Caco-2 (cell line): Measurements from ENCODE around the gene HIVEP3. TPM values are rescaled to one million over a fixed set of nuclear protein-coding genes. Genes with fewer than 3 reads are reported as not detected.

ENCODE experiments used
- BruUV-seq: library from RNA; stranded (reverse); fragments of 400-500 nt; replicated peaks from 2 replicates; lab custom pipeline; 2021; lab: Mats Ljungman, UMichigan
- CTCF ChIA-PET: fragments of 300-600 bp; sonication (Branson Sonifier 250); formaldehyde crosslinking; loops from one replicate; lab custom pipeline; 2022; ENCODE audit warnings: antibody characterized with exemption; lab: Charles Lee
- POLR2A ChIA-PET: fragments of 300-600 bp; sonication (Branson Sonifier 250); formaldehyde crosslinking; loops from one replicate; lab custom pipeline; 2022; ENCODE audit warnings: antibody characterized with exemption; lab: Charles Lee
- DNase-seq, 2 experiments: peaks; one replicate each; pipeline versions ENCODE4 v3.0.0 to v3.0.0-alpha.2; 2020 to 2022
- H3K27me3 ChIP-seq: replicated peaks from 2 replicates; pipeline ENCODE4 v1.6.0; 2011; ENCODE audit warnings: low read length; ENCODE audit not compliant: control insufficient read depth, insufficient read depth
- H3K36me3 ChIP-seq: 2 replicates; pipeline ENCODE4 v1.5.1; 2011; ENCODE audit warnings: low read length; ENCODE audit not compliant: control insufficient read depth, insufficient read depth
- H3K4me1 ChIP-seq: fragments of 250-450 bp; sonication (Bioruptor Pico); 2 replicates; pipeline ENCODE4 v1.5.1; 2020; ENCODE audit warnings: mild to moderate bottlenecking
- H3K4me3 ChIP-seq: 2 replicates; pipeline ENCODE4 v1.5.1; 2011; ENCODE audit warnings: low read depth, mild to moderate bottlenecking, control low read depth, low read length
- H3K9me3 ChIP-seq: fragments of 250-450 bp; sonication (Bioruptor Pico); 2 replicates; pipeline ENCODE4 v1.5.1; 2020; ENCODE audit warnings: mild to moderate bottlenecking, moderate library complexity
- H3K27ac Mint-ChIP-seq: one replicate; pipeline ENCODE4 v1.8.0; 2022; ENCODE audit warnings: mixed read lengths; ENCODE audit not compliant: unreplicated experiment
- H3K27me3 Mint-ChIP-seq: one replicate; pipeline ENCODE4 v1.8.0; 2022; ENCODE audit warnings: mixed read lengths; ENCODE audit not compliant: insufficient read depth, unreplicated experiment
- H3K36me3 Mint-ChIP-seq: one replicate; pipeline ENCODE4 v1.8.0; 2022; ENCODE audit warnings: mild to moderate bottlenecking, mixed read lengths; ENCODE audit not compliant: insufficient read depth, unreplicated experiment
- H3K4me1 Mint-ChIP-seq: one replicate; pipeline ENCODE4 v1.8.0; 2022; ENCODE audit warnings: low read depth, mixed read lengths; ENCODE audit not compliant: unreplicated experiment
- H3K4me3 Mint-ChIP-seq: one replicate; pipeline ENCODE4 v1.8.0; 2022; ENCODE audit warnings: mild to moderate bottlenecking, moderate library complexity, mixed read lengths; ENCODE audit not compliant: unreplicated experiment
- H3K9me3 Mint-ChIP-seq: one replicate; pipeline ENCODE4 v1.8.0; 2022; ENCODE audit warnings: mixed read lengths; ENCODE audit not compliant: unreplicated experiment
- intact Hi-C: fragments of 100-400 bp; cut with micrococcal nuclease; formaldehyde crosslinking; loops from one replicate; pipeline ENCODE4 v1.10.0; 2022; ENCODE audit not compliant: unreplicated experiment
- total RNA-seq: library from RNA; stranded (reverse); gene quantifications from 2 replicates; pipeline ENCODE4 v1.2.3, GENCODE V29; 2022
- TF ChIP-seq, protein P1 (sequence below), 2 experiments: fragments of 200-600 bp in 1 of 2; IDR thresholded peaks; 1 replicate in 1 of 2; 2 replicates in 1 of 2; pipeline versions ENCODE4 v1.5.1 to v1.8.0; 2011 to 2022; ENCODE audit warnings: antibody characterized with exemption in 1 of 2, control low read depth in 1 of 2, inconsistent platforms in 1 of 2, low read depth in 1 of 2, low read length in 1 of 2, mild to moderate bottlenecking in 1 of 2, moderate library complexity in 1 of 2; ENCODE audit not compliant: insufficient read depth in 1 of 2, severe bottlenecking in 1 of 2, unreplicated experiment in 1 of 2

The HIVEP3 gene
- total RNA-seq, 1 experiment from 2014 or later = 0.25 TPM

DNA sequence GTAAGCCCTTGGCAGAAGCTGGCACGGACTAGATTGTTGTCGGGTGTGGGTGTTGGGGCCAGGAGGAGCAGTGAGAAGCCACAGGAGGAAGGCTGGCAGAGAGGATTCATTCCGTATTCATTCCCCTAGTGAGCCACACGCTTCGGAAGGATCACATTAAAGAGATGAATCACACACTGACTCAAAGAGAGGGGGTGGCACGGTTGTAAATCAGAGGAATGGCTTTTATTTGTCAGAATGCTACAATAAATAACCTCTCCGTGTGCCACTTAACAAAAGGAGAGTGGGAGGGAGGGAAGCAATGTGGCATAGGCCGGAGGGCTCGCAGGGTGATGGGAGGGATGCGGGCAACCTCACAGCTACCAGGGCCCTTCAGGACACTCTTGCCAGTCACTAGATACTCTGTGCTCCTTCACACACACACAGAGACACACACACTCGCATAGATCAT, 135.5 kb downstream of the HIVEP3 start:
- DNase-seq = no peak
- POLR2A ChIA-PET = no interaction called here
- Mint-ChIP-seq H3K4me1 (no peaks in the 10 kb centered on the region), H3K4me3 (no peak overlapping the region), H3K27ac (no peak overlapping the region), H3K36me3 (no peaks in the 10 kb centered on the region), H3K27me3 (peaks cover 28% of the 10 kb centered on the region), H3K9me3 (no peaks in the 10 kb centered on the region)
- CTCF ChIA-PET = no interaction called here
- no peaks in the 10 kb centered on the region for H3K36me3 ChIP-seq
- no peaks in the 10 kb centered on the region for H3K4me1 ChIP-seq
- TF ChIP-seq, protein P1, sequence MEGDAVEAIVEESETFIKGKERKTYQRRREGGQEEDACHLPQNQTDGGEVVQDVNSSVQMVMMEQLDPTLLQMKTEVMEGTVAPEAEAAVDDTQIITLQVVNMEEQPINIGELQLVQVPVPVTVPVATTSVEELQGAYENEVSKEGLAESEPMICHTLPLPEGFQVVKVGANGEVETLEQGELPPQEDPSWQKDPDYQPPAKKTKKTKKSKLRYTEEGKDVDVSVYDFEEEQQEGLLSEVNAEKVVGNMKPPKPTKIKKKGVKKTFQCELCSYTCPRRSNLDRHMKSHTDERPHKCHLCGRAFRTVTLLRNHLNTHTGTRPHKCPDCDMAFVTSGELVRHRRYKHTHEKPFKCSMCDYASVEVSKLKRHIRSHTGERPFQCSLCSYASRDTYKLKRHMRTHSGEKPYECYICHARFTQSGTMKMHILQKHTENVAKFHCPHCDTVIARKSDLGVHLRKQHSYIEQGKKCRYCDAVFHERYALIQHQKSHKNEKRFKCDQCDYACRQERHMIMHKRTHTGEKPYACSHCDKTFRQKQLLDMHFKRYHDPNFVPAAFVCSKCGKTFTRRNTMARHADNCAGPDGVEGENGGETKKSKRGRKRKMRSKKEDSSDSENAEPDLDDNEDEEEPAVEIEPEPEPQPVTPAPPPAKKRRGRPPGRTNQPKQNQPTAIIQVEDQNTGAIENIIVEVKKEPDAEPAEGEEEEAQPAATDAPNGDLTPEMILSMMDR (IDR thresholded peaks at IDR 0.05; ENCODE audit: insufficient read depth in 1 of 2, low read depth in 1 of 2, low read length in 1 of 2, severe bottlenecking in 1 of 2, unreplicated experiment in 1 of 2) = no peak
- H3K27me3 ChIP-seq = no peaks in the 10 kb centered on the region
- no peaks in the 10 kb centered on the region for H3K9me3 ChIP-seq
- H3K4me3 ChIP-seq = no peak overlapping the region
- no TSS peak for BruUV-seq
- intact Hi-C loops = no loop called here

DNA sequence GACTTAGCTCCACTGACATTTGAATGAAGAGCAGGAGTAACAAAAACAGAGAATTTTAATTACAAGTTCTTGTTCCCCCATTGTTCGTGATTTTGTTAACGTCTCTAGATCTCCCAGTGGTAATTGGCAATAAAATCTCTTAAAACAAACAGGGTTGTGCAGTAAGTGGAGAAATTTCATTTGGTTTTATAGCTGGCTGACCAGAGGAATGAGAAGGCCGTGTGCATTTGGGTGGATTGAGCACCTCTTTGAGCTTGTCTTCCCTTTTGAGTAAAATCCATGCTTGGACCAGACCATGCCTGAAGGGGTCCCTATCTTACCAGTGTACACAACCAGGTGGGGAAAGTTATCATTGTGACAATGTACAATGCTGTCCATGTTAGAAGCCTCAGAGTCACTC, 137.8 kb downstream of the HIVEP3 start:
- POLR2A ChIA-PET = no interaction called here

DNA sequence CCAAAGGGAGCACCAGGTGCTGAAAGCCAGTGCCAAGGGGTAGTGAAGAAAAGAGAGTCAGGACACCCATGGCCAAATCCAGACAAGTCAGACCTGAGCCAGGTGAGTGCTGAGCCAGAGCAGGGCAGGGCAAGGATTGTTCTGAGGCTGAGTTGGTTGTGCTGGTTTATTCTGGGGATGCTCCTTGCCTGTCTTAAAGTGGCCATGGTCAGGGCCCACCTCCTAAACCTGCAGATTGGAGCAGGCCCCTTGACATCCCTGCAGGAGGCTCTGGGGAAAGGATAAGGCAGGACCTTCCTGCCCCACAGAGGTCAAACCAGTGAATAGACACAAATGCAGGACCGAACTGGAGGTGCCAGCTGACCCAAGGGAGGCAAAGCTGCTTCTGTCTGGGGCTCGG, 138.4 kb downstream of the HIVEP3 start:
- Histone ChIP-seq H3K9me3 (no peaks in the 10 kb centered on the region), H3K4me1 (no peaks in the 10 kb centered on the region), H3K36me3 (no peaks in the 10 kb centered on the region), H3K4me3 (no peak overlapping the region), H3K27me3 (no peaks in the 10 kb centered on the region)
- Mint-ChIP-seq H3K4me1 (no peaks in the 10 kb centered on the region), H3K4me3 (no peak overlapping the region), H3K27me3 (peaks cover 24% of the 10 kb centered on the region), H3K27ac (no peak overlapping the region), H3K36me3 (no peaks in the 10 kb centered on the region), H3K9me3 (no peaks in the 10 kb centered on the region)
- no TSS peak for BruUV-seq
- POLR2A ChIA-PET = no interaction called here
- CTCF ChIA-PET = no interaction called here
- intact Hi-C loops = no loop called here
- TF ChIP-seq, protein P1 (IDR thresholded peaks at IDR 0.05; ENCODE audit: insufficient read depth in 1 of 2, low read depth in 1 of 2, low read length in 1 of 2, severe bottlenecking in 1 of 2, unreplicated experiment in 1 of 2) = no peak
- no peak for DNase-seq

More for the DNA sequence above, 137.8 kb downstream of the HIVEP3 start:
- Histone ChIP-seq H3K4me3 (no peak overlapping the region), H3K4me1 (no peaks in the 10 kb centered on the region), H3K9me3 (no peaks in the 10 kb centered on the region), H3K36me3 (no peaks in the 10 kb centered on the region), H3K27me3 (no peaks in the 10 kb centered on the region)
- TF ChIP-seq, protein P1 (IDR thresholded peaks at IDR 0.05; ENCODE audit: insufficient read depth in 1 of 2, low read depth in 1 of 2, low read length in 1 of 2, severe bottlenecking in 1 of 2, unreplicated experiment in 1 of 2) = no peak
- intact Hi-C loops = no loop called here
- no peak for DNase-seq
- H3K36me3 Mint-ChIP-seq = no peaks in the 10 kb centered on the region
- BruUV-seq = no TSS peak
- H3K27me3 Mint-ChIP-seq = peaks cover 24% of the 10 kb centered on the region
- no peak overlapping the region for H3K4me3 Mint-ChIP-seq
- no peak overlapping the region for H3K27ac Mint-ChIP-seq
- no peaks in the 10 kb centered on the region for H3K4me1 Mint-ChIP-seq
- H3K9me3 Mint-ChIP-seq = no peaks in the 10 kb centered on the region
- CTCF ChIA-PET = no interaction called here
